T-helper 1 cell (primary cell): ENCODE measurements around the gene TRERF1.
"Not testable (repeated sequence)": the region's sequence is repeated elsewhere in the genome, so short reads cannot be mapped to it uniquely, and the experiment has no call there.

Experiments used
- DNase-seq, 5 donors: peaks; one replicate each; pipeline ENCODE4 v3.0.0-alpha.2; 2012 to 2020

The TRERF1 gene

GRCh38 chr6:42448927-42449659 lies 2.6 kb downstream of the TRERF1 start:
- no peak for DNase-seq

GRCh38 chr6:42448391-42448790 lies 3.3 kb downstream of the TRERF1 start:
- no peak for DNase-seq

DNA sequence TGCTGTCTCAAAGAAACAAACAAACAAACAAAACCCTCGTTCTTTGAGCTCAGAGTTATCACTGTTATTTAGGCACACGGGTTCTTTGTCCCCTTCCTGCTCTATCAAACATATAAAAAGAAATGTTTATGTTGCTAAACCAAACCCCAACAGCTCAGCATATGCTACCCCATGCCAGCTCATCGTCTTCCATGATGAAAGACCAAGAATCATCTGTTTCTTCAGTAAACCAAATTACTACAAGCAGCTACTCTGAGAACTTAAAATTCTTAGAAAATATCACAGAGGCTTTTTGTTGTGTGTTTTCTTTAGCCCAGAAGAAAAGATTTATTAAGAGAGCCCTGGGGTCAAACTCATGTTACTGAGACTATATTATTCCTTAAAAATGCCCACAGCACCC lies 4.7 kb downstream of the TRERF1 start:
- no peak for DNase-seq

- DNase-seq: no peak
Measured at GRCh38 chr6:42446370-42446769, 5.4 kb downstream of the TRERF1 start.

DNA sequence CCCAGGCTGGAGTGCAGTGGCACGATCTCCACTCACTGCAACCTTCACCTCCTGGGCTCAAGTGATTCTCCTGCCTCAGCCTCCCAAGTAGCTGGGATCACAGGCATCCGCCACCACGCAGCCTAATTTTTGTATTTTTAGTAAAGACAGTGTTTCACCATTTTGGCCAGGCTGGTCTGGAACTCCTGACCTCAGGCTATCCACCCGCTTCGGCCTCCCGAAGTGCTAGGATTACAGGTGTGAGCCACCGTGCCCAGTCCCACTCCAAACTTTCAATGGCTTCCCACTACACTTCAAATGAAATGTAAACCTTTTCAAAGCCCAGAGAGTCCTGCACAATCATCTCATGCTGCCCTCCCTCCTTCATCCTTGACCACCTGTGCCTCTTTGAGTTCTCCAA lies 5.8 kb downstream of the TRERF1 start:
- DNase-seq: not testable (repeated sequence)

- DNase-seq: no peak
Measured at GRCh38 chr6:42443312-42444060, 8.2 kb downstream of the TRERF1 start.

- DNase-seq: no peak
Measured at GRCh38 chr6:42441697-42442081, 10.0 kb downstream of the TRERF1 start.

DNA sequence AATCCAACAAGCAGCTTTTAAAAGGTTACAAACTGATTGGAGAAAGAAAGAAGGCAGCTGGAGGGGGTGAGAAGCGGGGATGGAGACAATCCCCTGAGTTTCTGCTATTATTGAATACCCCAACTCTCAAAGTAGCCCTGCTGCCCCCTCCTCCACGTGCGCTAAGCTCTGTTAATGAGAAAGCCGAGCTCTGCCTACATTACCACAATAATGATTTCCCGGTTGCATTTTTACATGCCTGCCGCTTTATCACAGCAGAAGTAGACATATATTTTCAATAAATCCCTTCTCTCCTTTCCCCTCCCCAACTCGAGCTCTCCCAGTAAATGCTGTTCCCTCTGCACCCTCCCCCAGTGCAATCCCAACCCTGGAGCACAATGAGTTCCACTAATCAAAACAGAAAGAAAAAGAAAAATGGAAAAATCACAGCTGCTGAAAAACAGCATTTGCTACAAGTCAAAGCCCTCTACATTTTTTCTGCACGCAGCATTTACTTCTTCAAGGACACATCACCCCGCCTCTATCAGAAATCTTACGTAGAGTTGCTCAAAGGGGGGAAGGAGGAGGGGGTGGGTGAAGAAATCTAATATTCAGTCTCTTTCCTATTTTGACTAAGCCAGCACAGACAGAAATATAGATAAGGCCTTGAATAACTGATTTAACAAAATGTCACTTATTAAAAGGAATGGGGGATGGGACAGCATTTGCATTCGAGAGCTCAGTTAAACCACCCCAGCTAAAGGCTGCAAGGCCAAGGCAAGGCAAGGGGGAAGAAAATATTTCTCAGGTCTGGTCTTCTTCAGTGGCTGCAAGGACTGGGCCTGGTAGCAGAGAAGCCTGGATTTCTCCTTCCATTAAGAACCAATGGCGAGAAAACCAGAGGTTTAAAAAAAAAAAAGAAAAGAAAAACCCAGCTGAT lies 10.7 kb downstream of the TRERF1 start:
- DNase-seq: no peak

DNA sequence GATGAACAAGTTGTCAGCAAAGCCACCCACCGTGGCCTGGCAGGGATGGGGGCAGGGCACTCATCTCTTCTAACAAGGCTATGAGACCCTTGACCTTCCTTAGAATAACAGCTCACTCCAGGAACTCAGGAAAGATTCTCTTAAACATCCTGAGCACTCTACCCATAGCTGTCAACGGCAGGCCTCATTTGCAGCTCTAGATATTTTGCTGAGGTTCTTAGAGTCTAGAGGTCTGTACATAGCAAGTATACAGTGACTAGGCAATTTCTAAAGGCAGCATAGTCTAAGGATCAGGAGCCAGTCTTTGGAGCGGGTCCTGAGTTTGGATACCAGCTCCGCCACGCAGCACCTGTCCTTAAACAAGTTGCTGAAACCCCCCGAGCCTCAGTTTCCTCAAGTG lies 11.7 kb downstream of the TRERF1 start:
- DNase-seq: no peak

GRCh38 chr6:42436825-42437224 lies 14.9 kb downstream of the TRERF1 start:
- DNase-seq: no peak

DNA sequence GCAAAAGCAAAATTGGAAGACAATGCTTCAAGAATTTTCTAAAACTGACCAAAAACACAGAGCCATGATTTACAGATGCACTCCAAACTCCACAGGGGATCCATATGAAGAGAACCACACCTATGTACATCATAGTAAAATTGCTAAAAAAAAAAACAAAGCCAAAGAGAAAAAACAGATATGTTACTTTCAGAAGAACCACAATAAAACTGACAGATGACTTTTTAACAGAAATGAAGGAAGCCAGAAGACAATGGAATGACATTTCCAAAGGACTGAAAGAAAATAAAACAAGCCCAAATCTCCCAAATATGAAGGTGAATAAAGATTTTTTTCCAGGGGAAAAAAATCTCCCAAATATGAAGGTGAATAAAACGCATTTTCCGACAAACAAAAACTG lies 17.5 kb downstream of the TRERF1 start:
- DNase-seq: no peak

- no peak for DNase-seq
Measured at GRCh38 chr6:42433409-42433808, 18.3 kb downstream of the TRERF1 start.

GRCh38 chr6:42431877-42432276 lies 19.8 kb downstream of the TRERF1 start:
- no peak for DNase-seq

DNA sequence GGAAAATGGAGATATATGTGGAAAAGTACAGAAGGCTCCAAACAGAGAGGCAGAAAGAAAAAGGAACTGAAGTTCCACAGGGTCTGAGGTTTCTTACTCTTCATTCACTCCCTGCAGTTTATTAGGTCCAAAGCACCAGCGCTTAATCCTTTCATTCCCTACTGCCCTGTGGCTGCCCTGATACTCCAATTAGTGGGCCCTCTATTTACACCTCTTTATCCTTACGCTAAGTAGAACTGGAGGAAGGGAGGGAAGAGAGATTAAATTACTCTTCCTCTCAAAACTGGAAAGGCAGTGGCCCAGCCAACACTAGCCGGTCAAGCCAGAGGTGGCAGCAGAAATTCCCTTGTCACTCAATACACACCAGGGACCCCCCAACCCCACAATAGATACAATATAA lies 20.4 kb downstream of the TRERF1 start:
- DNase-seq: no peak

DNA sequence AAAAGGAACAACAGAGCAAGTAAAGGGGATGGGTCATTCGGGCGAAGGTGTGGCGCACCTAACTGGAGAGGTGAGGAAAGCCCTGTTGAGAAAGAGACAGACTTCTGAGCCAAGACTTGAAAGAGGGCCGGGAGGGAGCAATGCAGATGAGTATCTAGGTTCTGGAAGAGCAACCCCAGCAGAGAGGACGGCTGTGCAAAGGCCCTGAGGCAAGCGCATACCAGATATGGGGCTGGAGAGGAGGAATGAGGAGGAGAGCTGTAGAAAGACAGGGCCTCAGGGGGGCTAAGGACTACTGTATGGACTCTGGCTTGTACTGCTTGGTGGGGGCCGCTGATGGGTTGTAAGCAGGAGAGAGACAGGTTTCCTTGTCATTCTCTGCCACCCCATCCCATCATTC lies 21.9 kb downstream of the TRERF1 start:
- no peak for DNase-seq

- no peak for DNase-seq
Measured at GRCh38 chr6:42429042-42429585, 22.6 kb downstream of the TRERF1 start.

DNA sequence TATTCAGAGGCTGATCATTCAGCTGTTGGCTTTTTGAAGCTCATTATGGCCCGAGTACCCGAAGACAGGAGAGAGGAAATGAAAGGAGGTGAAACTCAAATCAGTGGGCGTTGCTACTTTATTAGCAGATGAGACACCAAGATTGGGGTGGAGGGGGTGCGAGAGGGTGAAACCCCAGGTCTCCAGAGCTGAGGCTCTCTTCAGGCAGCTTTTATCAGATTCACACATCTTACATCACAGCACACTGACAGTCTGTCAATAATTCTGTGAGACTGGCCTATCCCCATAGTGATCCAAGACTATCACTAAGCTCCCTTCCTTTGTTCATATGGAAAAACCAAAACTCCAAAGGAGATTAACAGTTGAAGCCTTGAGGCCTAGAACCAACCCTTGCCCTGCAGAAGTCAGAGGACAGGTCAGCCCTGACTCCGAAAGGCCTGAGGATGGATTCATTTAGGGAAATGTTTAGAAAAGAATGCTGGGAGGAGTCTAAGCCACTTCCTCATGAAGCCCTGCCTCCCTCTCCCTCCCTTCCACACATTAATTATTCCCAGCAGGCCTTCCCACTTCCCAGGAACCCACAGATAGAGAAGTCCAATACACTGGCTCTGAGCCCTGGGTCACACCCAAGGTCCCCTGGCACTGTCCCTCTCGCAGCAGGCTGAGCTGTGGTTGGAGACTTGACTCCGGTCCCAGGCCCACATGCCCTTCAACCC lies 23.2 kb downstream of the TRERF1 start:
- peak in 3 of 5 donors; percentile 20 to 56 (median 33) for DNase-seq

DNA sequence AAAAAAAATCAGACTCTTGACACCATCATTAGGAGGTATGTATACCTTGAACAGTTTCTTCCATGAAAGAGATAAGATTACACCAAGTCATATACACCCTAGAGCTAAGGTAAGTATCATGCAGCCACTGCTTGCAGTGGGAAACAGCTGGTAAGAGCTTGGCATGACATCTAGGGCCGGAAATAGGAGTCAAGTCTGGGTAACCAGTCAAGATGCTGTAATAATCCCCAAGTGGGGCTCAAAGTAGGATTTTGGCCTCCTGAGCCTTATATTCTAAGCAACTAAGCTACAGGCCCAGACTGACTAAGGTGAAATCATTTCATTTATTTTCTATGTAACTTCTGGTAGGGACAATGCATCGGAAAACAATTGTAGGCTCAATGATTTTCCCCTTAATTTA lies 23.9 kb downstream of the TRERF1 start:
- no peak for DNase-seq

DNA sequence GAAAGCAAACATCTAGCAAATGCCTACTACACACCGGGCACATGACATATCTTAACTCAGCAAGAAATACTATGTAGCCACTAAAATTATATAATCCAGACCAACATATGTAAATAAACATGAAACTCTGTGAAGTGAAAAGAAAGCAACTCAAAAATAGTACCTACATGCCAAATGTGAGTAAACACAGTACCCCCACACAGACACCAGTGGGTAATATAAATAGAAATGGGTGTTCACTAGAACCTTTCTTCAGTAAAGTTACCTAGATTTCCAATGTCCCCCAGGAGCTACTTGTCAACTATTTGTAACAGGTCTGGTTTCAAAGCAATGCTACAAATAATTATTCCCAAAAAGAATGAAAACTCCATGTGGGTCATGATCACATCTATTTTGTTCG lies 25.5 kb downstream of the TRERF1 start:
- no peak for DNase-seq

DNA sequence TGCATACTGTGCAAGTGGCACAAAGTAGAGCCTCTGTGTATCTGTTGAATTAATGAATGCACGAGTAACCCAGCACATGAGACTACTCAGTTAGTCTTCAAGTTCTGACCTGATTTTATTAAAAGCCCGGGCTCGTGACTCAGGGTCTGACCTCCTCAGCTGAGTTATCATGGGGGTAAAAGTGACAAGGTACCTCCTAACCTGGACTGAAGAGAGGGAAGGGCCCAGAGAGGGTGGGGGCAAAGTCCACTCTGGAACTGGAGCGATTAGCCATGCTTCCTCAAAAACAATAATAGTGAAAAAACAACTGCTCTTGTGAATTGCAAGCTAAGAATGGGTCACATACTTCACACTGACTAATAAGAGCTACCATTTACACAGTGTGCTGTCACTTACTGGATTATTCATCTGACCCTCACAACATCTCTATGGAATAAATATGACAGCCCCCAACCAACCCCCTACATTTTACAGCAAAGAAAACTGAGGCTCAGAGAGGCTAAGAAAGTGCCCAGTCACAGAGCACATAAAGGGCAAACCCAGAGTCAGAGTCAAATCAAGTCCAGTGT lies 26.7 kb downstream of the TRERF1 start:
- DNase-seq: no peak

DNA sequence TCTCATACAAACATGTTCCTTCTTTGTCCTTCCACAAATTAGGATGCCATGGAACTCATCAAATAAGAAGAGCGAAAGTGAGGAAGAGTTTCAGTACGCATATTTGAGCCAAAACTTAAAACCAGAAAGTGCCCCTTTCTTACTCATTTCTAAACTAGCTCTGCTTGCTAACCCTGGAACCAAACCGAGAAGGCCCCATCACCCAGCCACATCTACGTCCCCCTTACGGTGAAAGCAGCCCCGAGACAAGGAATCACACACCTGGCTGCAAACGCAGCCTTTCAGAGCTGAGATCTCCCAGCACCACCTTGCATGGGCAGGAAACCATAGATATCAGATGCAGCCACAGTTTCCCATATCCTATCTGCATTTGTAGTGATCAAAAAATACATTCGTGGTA lies 28.5 kb downstream of the TRERF1 start:
- peak in 1 of 5 donors; percentile 77 for DNase-seq

DNA sequence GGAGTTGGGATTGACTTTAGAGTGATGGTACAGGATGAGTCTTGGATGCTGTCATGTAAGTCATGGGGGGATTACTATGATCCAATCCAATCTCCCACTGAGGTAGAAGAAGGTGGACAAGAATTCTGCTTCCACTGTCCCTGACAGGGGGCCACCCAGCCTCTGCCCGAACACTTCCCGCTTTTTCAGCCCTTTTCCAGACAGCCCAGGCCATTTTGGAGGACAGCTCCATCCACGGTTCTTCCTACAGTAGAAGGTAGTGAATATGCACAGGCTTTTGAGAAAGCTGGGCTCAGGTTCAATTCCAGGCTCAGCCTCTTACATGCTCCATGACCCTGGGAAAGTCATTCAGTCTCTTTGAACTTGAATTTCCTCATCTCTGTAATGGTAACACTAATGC lies 31.0 kb downstream of the TRERF1 start:
- DNase-seq: no peak
